Panc1 (cell line): ENCODE results near the gene COL13A1.

Experiments
- CTCF ChIP-seq: fragments of 450-650 bp; IDR thresholded peaks from 2 replicates; pipeline ENCODE4 v1.5.1; 2017; ENCODE audit warnings: mild to moderate bottlenecking
- POLR2AphosphoS5 ChIP-seq: IDR thresholded peaks from 2 replicates; pipeline ENCODE4 v1.6.1; 2012; ENCODE audit warnings: mild to moderate bottlenecking, low read depth, low read length, moderate library complexity

GRCh38 chr10:69837261-69837660 lies 35.6 kb downstream of the COL13A1 start:
- no peak for TF ChIP-seq CTCF
- TF ChIP-seq POLR2AphosphoS5 = no peak
